Muscle of arm (tissue), 12 donors: ENCODE results near the gene NAB1. TPM values are rescaled to one million over a fixed set of nuclear protein-coding genes. Genes with fewer than 3 reads are reported as not detected.

Experiments
- DNase-seq: peaks from one replicate; pipeline ENCODE4 v3.0.0-alpha.2; 2013
- polyA plus RNA-seq, 12 donors: library from polyadenylated mRNA; unstranded; fragments of 120-200 nt; gene quantifications; one replicate each; pipeline ENCODE4 v1.2.1, GENCODE V29; 2013; ENCODE audit not compliant: insufficient read length in 12 of 12

Gene NAB1
- polyA plus RNA-seq, 12 donors, result 50.9 to 84.2 (median 67.2) TPM; not detected in 1

DNA sequence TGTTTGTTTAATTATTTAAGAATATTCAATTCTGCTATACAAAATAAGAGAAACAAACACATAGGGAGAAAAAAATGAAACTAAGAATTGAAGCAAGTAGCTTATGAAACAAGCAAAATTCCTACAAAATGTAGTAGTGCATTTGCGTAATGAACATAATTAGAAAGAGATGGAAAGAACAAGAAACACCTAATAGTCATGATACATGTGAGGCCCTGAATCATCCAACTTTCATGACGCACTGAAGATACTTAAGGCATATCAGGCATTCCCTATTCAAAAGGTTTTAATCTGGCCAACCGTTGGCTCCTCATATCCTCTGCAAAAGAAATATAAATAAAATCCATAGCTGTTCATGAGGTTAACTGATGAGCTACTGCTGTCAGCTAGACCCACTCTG, 14.5 kb upstream of the NAB1 start:
- no peak for DNase-seq

GRCh38 chr2:190635781-190636180, 13.1 kb upstream of the NAB1 start:
- DNase-seq, result no peak

DNA sequence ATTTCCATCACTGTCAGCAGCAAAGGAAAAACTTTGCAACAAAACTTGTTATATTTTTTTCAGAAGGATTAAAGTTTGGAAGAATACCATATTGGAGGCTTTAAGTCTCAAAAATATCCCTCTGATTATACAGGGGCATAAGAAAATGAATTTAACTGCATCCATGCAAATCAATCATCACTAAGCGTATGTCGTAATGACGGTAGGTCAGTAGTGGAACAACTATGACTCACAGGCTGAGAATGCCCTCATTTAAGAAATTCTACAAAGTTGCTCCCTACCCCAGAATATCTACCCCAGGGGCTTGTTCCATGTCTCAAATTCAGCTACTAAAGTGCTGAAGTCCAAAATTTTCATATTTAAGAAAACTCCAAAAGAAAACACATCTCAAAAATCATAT, 12.5 kb upstream of the NAB1 start:
- DNase-seq, result peak; percentile 34

DNA sequence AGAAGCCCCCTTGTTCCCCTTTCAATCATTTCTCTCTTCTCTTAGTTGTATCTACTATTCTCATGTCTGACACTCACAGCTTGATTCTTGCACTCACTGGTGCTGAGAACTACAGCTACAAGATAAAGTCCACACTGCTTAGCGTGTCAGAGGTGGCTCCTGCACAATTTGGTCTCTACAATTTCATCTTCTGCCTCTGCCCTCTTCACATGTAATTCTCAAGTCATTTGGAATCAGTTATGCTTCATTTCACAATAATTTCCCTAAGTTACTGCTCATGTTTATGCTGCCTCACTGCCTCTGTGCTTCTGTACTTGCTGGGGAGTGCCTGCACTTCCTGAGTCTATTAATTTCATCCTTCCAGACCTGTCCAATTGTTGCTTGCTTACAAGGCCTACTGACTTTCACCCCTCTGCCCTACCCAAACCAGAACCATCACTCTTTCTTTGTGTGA, 11.6 kb upstream of the NAB1 start:
- no peak for DNase-seq

- DNase-seq, result no peak
Measured at GRCh38 chr2:190637903-190638618, 10.8 kb upstream of the NAB1 start.

DNA sequence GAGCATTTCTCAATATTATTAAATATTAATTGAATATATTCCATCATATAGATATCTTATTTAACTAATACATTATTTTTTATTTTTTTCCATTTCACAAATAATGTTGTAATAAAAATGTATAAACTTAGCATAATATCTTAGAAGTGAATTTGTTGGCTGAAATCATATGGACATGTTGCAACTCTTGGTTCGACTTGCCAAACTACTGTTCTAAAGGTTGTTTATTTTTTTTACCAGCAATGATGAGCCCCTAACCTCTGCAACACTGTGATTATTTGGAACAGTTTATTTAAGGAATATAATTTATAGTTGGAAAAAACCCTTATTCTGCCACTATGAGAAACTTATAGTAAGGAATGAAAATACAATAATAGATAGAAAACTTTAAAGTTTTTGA, 8.8 kb upstream of the NAB1 start:
- no peak for DNase-seq

- DNase-seq, result no peak
Measured at GRCh38 chr2:190641469-190641868, 7.4 kb upstream of the NAB1 start.

DNA sequence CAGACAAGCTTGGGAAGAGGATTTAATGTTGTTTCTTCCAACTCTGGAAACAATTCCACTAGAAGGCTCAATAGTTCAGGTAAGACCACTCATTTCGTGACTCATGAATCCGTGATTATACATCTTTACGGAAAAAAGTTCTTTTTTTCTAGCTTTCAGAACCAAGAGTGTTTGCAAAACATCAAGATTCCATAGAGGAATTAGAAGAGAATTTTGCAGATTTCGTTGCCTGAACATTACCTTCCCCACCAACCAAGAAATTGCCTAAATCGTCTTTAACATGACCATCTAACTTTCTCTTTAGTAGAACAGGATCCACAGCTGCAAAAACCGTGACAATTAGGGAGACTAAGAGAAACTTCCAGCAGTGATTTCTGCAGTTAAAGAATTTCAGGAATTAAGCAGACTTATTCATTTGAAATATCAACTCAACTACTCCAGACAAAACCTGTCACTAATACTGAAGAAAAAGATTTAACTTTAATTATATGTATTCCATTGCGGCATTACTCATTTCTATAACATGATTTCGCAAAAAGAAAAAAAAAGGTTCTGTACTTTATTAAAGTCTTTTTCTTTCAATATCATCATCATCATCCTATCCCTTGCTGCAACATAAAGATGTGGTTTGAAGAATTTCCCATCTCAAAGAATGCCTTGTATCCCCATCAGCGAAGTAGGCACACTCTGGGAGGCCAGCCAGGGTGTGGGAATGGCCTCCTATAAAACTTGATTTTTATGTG, 1.9 kb upstream of the NAB1 start:
- DNase-seq, result peak; percentile 31

DNA sequence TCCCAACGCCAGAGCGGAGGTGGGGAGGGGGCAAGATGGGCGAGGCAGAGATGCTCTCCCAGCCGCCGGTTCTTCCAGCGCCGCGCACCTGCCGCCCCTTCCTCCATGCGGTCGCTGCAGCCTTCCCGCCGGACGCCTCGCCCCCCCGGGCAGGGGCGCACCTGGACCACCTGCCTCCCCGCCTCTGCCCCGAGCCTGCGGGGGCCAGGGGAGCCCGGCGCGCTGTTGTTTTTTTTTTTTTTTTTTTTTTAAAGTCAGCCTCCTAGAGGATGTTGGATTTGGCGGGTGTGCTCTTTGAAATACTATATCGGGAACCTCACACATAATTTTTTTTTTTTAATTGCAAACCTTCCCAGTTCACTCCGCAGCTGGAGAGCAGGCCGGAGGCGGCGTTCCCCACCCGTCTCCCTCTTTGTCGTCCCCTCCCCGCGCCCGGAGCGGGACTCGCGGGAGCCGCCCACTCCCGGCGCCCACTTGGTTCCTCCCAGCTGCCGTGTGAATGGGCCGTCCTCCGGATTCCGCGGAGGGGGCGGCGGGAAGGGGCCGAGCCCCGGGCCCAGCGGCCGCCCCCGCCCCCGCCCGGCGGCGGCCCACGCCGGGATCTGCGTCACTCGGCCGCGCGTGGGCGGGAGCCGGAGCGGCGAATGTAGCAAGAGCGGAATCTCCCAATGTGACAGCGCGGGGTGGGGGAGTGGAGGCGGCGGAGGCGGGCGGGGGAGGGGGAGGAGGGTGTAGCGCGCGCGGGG, 421 bp upstream of the NAB1 start:
- peak; percentile 89 for DNase-seq

GRCh38 chr2:190649798-190650390, 1.0 kb downstream of the NAB1 start:
- DNase-seq, result peak; percentile 67

GRCh38 chr2:190651413-190651812, 2.5 kb downstream of the NAB1 start:
- no peak for DNase-seq

DNA sequence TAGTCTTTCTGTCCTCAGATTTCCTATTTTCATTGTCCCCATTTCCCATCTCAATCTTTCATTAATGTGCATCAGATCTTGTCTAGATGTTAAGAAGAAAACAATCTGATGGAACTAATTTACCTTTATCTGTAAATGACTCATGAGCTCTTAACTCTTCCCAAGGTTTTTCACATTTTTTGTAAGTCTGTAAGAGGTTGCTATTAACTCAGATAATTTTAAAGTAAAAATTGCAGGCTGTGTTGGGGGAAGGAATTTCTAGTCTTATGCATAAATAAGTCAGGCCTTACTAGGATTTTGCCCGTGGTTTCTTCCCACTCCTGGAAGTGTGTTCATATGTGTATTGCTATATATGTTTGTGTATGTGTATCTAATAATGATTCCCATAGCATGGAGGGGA, 4.3 kb downstream of the NAB1 start:
- no peak for DNase-seq

- no peak for DNase-seq
Measured at GRCh38 chr2:190653931-190654330, 5.0 kb downstream of the NAB1 start.

GRCh38 chr2:190655113-190655512, 6.2 kb downstream of the NAB1 start:
- peak; percentile 34 for DNase-seq

DNA sequence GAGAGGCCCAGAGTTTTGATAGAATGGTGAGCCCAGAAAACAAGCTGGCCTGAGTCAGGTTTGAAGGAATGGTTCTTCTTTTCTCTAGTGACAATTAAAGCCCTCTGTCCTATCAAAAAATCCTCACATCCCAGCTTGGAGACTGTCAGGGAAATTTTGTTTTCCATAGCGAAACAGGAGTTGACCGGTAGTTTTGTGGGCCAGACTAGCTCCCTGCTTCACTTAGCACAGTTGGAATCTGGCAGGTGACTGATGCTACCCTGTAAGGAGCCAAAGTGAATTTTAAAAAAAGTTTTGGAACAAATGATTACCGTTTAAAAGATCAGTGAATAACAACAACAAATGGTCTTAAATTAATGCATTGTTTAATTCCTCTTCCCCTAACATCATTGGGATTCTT, 6.7 kb downstream of the NAB1 start:
- DNase-seq, result no peak

DNA sequence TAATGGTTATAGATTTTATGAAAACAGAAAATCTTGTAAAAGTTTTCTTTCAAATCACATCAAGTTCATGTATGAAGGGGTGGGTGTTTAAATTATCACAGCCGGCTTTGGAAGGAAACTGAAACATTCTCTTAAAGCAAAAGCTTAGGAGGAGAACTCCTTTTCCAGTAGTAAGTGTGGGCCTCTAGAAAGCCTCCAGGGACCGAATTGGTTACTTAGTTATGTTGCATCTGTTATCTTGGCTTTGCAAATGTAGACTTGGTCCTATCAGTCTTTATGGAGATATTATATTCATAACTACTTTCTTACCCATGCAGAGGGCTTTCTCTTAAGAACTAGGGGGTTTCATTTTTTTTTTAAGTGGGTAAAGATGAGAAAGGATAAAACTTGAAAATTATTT, 7.4 kb downstream of the NAB1 start:
- DNase-seq, result no peak

GRCh38 chr2:190657474-190658255, 8.8 kb downstream of the NAB1 start:
- DNase-seq, result no peak

- DNase-seq, result no peak
Measured at GRCh38 chr2:190659553-190659952, 10.7 kb downstream of the NAB1 start.

- no peak for DNase-seq
Measured at GRCh38 chr2:190662754-190663153, 13.9 kb downstream of the NAB1 start.

DNA sequence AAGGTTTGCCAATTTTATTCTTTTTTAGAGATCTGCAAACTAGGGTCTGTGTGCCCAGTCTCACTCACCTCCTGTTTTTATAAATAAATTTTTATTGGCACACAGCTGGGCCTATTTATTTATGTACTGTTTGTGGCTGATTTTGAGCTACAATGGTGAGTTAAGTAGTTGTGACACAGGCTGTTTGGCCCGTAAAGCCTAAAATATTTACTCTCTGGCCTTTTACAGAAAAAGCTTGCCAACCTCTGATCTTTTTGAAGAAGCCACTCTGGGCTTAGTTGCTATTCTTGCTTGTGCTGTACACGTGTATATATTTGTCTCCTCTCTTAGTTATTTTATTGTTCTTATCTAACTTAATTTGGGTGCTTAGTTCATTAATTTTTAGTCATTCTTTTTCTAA, 14.5 kb downstream of the NAB1 start:
- DNase-seq, result no peak

GRCh38 chr2:190663839-190664238, 15.0 kb downstream of the NAB1 start:
- no peak for DNase-seq

- DNase-seq, result no peak
Measured at GRCh38 chr2:190664240-190664639, 15.4 kb downstream of the NAB1 start.
